Adrenal gland (tissue), 12 donors: ENCODE measurements around the gene ADISSP. TPM values are rescaled to one million over a fixed set of nuclear protein-coding genes. Genes with fewer than 3 reads are reported as not detected.

ENCODE experiments used
- polyA plus RNA-seq, 3 donors: library from polyadenylated mRNA; stranded (reverse); fragments of 200-250 nt in 2 of 3; fragments of 350-450 nt in 1 of 3; fragmentation: Illumina TruSeq in 1 of 3; extraction: RNeasy Lipid Tissue Mini Kit (QIAGEN cat#74804) in 1 of 3; gene quantifications; one replicate each; pipeline ENCODE4 v1.2.3, GENCODE V29; 2013 to 2014
- total RNA-seq, 9 donors: library from RNA; depleted of rRNA in 4 of 9; stranded (reverse); fragments of >200 nt in 4 of 9; fragments of 120-200 nt in 1 of 9; fragmentation: NEBNext Ultra II Directional in 1 of 9; extraction: Animal tissue kit (Norgen Biotek cat#: 25700) in 1 of 9; gene quantifications; one replicate each; pipeline versions ENCODE4 v1.1.0 to v1.2.4, GENCODE V29; 2013 to 2023
- donor health status: healthy with polysubstance abuse.
- donor health status: Bipolar disorder and iron deficiency.
- donor health status: DM: yes; HTN: yes; CAD: no.
- donor health status: DM: no; HTN: no; CAD: no.
- donor health status: DM: no; HTN: no; CAD: no.
- donor health status: DM: yes; HTN: yes; CAD: no.

Gene ADISSP
- total and polyA plus RNA-seq, 12 donors: 4.4 to 42.1 (median 24.5) TPM

Other genes starting within 250 kb of the ADISSP start
- gene GFRA4, start 104.4 kb downstream of the ADISSP start, total RNA-seq: not detected
- gene GFRA4, start 104.4 kb downstream of the ADISSP start, polyA plus RNA-seq: not detected
- 1 to 10 TPM in 5 of 9 donors, under 1 TPM in 4; 0.42 to 7.9 (median 1.6) TPM for gene ADAM33, start 85.7 kb downstream of the ADISSP start, total RNA-seq
- gene ADAM33, start 85.7 kb downstream of the ADISSP start, polyA plus RNA-seq: 10 to 100 TPM in 2 of 3 donors, under 1 TPM in 1; 0.84 to 65.0 (median 33.2) TPM
- gene SIGLEC1, start 55.2 kb downstream of the ADISSP start, total RNA-seq: 10 to 100 TPM in 8 of 9 donors, under 1 TPM in 1; 0.33 to 47.2 (median 31.6) TPM
- 10 to 100 TPM in 2 of 3 donors, 1 to 10 TPM in 1; 4.8 to 46.4 (median 25.7) TPM for gene SIGLEC1, start 55.2 kb downstream of the ADISSP start, polyA plus RNA-seq
- gene HSPA12B, start 35.1 kb downstream of the ADISSP start, total RNA-seq: 1 to 10 TPM; 2.8 to 9.3 (median 5.4) TPM
- 10 to 100 TPM in 1 of 3 donors, 1 to 10 TPM in 2; 1.5 to 10.9 (median 9.1) TPM for gene HSPA12B, start 35.1 kb downstream of the ADISSP start, polyA plus RNA-seq
- gene SPEF1, start 13.7 kb upstream of the ADISSP start, total RNA-seq: 1 to 10 TPM in 1 of 9 donors, under 1 TPM in 7, not detected in 1; 0.14 to 1.4 (median 0.32) TPM
- gene SPEF1, start 13.7 kb upstream of the ADISSP start, polyA plus RNA-seq: under 1 TPM in 2 of 3 donors, not detected in 1; 0.40 to 0.81 TPM
- gene CENPB, start 19.0 kb upstream of the ADISSP start, total RNA-seq: 100 to 1,000 TPM in 4 of 9 donors, 10 to 100 TPM in 5; 41.3 to 112 (median 98.7) TPM
- gene CENPB, start 19.0 kb upstream of the ADISSP start, polyA plus RNA-seq: 10 to 100 TPM; 25.8 to 54.8 (median 41.8) TPM
- 10 to 100 TPM in 7 of 9 donors, 1 to 10 TPM in 2; 7.1 to 24.4 (median 14.3) TPM for gene CDC25B, start 28.6 kb upstream of the ADISSP start, total RNA-seq
- 10 to 100 TPM in 2 of 3 donors, 1 to 10 TPM in 1; 5.5 to 61.7 (median 35.8) TPM for gene CDC25B, start 28.6 kb upstream of the ADISSP start, polyA plus RNA-seq
- 10 to 100 TPM; 21.2 to 50.3 (median 25.9) TPM for gene AP5S1, start 52.8 kb upstream of the ADISSP start, total RNA-seq
- gene AP5S1, start 52.8 kb upstream of the ADISSP start, polyA plus RNA-seq: 10 to 100 TPM in 2 of 3 donors, 1 to 10 TPM in 1; 9.6 to 10.5 (median 10.2) TPM
- gene MAVS, start 79.1 kb upstream of the ADISSP start, total RNA-seq: 10 to 100 TPM; 16.1 to 46.7 (median 38.1) TPM
- gene MAVS, start 79.1 kb upstream of the ADISSP start, polyA plus RNA-seq: 10 to 100 TPM in 2 of 3 donors, 1 to 10 TPM in 1; 10.0 to 28.4 (median 20.6) TPM
- gene PANK2, start 121.6 kb upstream of the ADISSP start, total RNA-seq: 10 to 100 TPM; 32.5 to 70.1 (median 47.4) TPM
- 10 to 100 TPM; 34.3 to 58.0 (median 44.7) TPM for gene PANK2, start 121.6 kb upstream of the ADISSP start, polyA plus RNA-seq
- gene RNF24, start 247.8 kb upstream of the ADISSP start, total RNA-seq: 10 to 100 TPM in 8 of 9 donors, 1 to 10 TPM in 1; 5.6 to 30.0 (median 23.9) TPM
- 1 to 10 TPM; 6.7 to 7.5 (median 7.2) TPM for gene RNF24, start 247.8 kb upstream of the ADISSP start, polyA plus RNA-seq